NCI-H1105 treated with DMSO at 0.1 percent for 48 hours (cell line): Measurements from ENCODE around the gene GMEB2.
"Not testable (repeated sequence)": the region's sequence is repeated elsewhere in the genome, so short reads cannot be mapped to it uniquely, and the experiment has no call there.

ENCODE experiments used
- DNase-seq: peaks from one replicate; lab custom pipeline; 2025; lab: John Stamatoyannopoulos, UW

The GMEB2 gene

GRCh38 chr20:63560333-63560805 is 66.5 kb downstream of the GMEB2 start:
- no peak for DNase-seq

- not testable (repeated sequence) for DNase-seq
These were observed 67.2 kb downstream of the GMEB2 start for GRCh38 chr20:63559485-63560332.

GRCh38 chr20:63558804-63559484 is 68.0 kb downstream of the GMEB2 start:
- DNase-seq = no peak

GRCh38 chr20:63557481-63557891 is 69.4 kb downstream of the GMEB2 start:
- no peak for DNase-seq

GRCh38 chr20:63556873-63557478 is 69.9 kb downstream of the GMEB2 start:
- DNase-seq = no peak

GRCh38 chr20:63555661-63556381 is 71.1 kb downstream of the GMEB2 start:
- no peak for DNase-seq

GRCh38 chr20:63554361-63555278 is 72.3 kb downstream of the GMEB2 start:
- no peak for DNase-seq

GRCh38 chr20:63553933-63554290 is 73.0 kb downstream of the GMEB2 start, which contains the start of gene FNDC11:
Gene FNDC11, plus strand, starts transcription at chr20:63554159. Its CDS starts 1,505 bp downstream, at chr20:63555664.
- DNase-seq = no peak

- peak; percentile 30 for DNase-seq
These were observed 73.5 kb downstream of the GMEB2 start for GRCh38 chr20:63553251-63553932.

GRCh38 chr20:63552481-63553249 is 74.2 kb downstream of the GMEB2 start:
- no peak for DNase-seq

GRCh38 chr20:63551068-63551467 is 75.8 kb downstream of the GMEB2 start:
- no peak for DNase-seq

GRCh38 chr20:63549679-63550282 is 77.1 kb downstream of the GMEB2 start:
- no peak for DNase-seq

- no peak for DNase-seq
These were observed 77.9 kb downstream of the GMEB2 start for GRCh38 chr20:63549019-63549418.

- no peak for DNase-seq
These were observed 78.4 kb downstream of the GMEB2 start for GRCh38 chr20:63548542-63548941.

GRCh38 chr20:63547725-63548480 is 79.0 kb downstream of the GMEB2 start, which contains the start of gene SRMS:
Gene SRMS, minus strand, starts transcription at chr20:63547749. Its CDS starts 286 bp downstream, at chr20:63547463.
- DNase-seq = no peak

GRCh38 chr20:63546956-63547724 is 79.8 kb downstream of the GMEB2 start:
- no peak for DNase-seq

GRCh38 chr20:63546256-63546955 is 80.5 kb downstream of the GMEB2 start:
- no peak for DNase-seq
